ENCODE measurements around the gene HRH4.

The HRH4 gene, protein sequence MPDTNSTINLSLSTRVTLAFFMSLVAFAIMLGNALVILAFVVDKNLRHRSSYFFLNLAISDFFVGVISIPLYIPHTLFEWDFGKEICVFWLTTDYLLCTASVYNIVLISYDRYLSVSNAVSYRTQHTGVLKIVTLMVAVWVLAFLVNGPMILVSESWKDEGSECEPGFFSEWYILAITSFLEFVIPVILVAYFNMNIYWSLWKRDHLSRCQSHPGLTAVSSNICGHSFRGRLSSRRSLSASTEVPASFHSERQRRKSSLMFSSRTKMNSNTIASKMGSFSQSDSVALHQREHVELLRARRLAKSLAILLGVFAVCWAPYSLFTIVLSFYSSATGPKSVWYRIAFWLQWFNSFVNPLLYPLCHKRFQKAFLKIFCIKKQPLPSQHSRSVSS

DNA sequence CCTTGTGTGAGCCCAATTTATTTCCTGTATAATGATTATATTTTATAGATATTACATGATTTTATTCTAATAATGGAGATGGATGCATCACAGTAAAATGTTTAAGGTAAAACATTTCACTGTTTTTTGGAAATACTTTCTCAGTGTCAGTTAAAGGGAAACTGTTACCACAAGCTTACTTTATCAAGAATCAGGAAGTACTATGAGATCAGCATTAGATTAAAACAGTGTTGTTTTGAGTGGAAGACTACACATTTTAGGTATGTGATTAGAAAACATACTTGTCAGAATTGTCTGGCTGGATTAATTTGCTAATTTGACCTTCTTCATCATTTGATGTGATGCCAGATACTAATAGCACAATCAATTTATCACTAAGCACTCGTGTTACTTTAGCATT lies at the start of gene HRH4:
Gene HRH4 (plus strand): TSS at position 250 of the 400 bp plus-strand sequence. CDS start 92 bp downstream, at position 342.
- no peak for DNase-seq (ENCODE audit: low read depth, low spot score)

DNA sequence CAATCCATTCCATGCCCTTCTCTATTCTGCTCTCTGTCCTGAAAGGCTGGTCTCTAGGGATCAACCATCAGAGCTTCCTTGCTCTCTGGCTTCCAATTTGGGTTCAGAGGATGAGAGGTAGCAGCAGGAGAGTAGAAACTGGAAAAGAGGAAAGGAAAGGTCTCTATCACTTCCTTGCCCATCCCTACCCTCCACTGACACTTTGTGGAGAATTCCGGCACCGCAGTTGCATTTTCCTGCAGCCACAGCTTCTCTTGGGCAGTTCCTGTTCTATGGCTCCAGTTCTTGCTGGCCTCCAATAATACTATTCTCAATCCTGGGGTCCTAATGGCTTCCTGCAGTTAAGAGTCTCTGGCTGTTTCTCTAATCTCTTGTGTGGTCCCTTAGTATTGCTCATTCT lies 47.3 kb upstream of the HRH4 start:
- DNase-seq (ENCODE audit: low read depth, low spot score), result no peak

DNA sequence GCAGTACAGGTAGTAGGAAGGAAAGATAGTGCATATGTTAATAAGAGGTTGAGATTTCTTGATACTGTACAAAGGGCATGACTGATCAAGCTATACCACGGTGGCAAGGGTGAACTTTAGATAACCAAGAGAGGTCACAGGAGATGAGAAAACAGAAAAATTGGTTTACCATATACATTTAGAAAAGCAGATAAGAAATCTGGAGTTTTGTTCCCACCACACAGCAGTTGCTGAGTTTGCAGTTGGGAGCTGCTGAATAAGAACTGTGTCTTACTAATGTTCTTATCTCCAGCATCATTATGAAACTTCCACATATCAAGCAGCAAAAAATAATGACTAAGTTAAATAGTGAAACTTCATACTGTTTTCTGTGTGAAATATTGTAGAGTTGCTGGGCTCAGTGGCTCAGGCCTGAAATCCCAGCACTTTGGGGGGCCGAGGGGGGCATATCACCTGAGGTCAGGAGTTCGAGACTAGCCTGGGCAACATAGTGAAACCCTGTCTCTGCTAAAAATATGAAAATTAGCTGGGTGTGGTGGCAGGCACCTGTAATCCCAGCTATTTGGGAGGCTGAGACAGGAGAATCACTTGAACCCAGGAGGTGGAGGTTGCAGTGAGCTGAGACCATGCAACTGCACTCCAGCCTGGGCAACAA lies 46.0 kb upstream of the HRH4 start:
- no peak for DNase-seq (ENCODE audit: low read depth, low spot score)

DNA sequence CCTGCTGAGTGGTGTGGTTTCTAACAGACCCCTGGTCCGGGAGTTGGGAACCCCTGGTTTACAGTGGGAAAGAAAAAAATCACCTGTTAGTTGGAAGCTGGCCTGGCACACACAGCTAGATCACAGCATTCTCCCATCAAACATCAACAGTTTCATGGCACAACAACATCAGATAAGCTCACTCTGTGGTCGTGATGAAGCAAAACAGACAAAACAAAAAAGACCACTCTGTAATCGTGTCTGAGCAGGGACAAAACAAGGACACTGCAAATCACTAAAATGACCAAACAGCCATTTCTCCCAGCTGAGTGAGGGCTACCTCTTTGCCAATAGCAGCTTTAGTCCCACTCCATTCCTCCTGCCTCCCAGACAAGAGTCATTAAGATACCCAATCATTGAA lies 43.0 kb upstream of the HRH4 start:
- no peak for DNase-seq (ENCODE audit: low read depth, low spot score)

DNA sequence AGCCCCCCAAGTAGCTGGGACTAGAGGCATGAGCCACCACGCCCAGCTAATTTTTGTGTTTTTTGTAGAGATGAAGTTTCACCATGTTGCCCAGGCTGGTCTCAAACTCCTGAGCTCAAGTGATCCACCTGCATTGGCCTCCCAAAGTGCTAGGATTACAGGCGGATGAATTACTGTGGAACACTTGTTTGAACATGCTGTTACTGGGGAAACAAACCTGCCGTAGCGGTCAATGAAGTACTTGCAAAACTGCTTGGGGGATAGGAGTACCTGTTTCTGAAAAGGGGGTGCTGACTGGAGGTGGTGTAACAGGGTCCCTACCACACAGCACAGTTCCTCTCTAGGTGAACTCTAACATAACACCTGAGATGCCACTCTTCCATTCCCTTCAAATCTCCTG lies 39.9 kb upstream of the HRH4 start:
- no peak for DNase-seq (ENCODE audit: low read depth, low spot score)

DNA sequence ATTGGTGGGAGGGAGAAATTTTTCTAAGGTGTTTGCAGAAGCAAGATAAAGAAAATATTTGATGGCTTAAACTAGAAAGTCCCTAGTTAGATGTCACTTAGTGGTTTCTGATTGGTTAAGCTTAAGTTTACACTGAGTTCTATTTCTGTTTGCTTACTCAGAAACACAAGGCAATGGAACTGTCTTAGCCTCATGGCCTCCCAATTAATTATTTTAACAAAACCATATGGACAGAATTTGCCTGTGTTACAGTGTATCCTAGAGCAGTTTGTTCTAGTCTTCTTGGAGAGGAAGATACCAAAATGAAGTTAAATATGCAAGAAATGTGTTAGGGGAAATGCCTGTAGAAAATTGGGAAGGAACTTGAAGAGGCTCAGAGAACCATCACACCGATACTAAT lies 38.6 kb upstream of the HRH4 start:
- no peak for DNase-seq (ENCODE audit: low read depth, low spot score)

DNA sequence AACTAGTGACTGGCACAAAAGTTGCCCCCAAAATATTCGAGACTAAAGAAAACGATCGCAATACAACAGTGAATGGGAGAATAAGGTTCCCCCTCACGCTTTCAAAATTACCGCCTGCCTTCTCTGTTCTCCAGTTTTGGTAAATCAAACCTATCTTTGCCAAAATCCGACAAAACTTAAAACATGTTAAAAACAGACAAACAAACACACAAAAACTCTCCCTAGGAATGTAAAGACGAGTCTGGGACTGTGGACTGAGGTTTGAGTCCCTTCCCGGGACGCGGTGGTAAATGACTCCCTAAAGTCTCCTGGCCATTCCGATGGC lies 34.4 kb upstream of the HRH4 start:
- no peak for DNase-seq (ENCODE audit: low read depth, low spot score)

DNA sequence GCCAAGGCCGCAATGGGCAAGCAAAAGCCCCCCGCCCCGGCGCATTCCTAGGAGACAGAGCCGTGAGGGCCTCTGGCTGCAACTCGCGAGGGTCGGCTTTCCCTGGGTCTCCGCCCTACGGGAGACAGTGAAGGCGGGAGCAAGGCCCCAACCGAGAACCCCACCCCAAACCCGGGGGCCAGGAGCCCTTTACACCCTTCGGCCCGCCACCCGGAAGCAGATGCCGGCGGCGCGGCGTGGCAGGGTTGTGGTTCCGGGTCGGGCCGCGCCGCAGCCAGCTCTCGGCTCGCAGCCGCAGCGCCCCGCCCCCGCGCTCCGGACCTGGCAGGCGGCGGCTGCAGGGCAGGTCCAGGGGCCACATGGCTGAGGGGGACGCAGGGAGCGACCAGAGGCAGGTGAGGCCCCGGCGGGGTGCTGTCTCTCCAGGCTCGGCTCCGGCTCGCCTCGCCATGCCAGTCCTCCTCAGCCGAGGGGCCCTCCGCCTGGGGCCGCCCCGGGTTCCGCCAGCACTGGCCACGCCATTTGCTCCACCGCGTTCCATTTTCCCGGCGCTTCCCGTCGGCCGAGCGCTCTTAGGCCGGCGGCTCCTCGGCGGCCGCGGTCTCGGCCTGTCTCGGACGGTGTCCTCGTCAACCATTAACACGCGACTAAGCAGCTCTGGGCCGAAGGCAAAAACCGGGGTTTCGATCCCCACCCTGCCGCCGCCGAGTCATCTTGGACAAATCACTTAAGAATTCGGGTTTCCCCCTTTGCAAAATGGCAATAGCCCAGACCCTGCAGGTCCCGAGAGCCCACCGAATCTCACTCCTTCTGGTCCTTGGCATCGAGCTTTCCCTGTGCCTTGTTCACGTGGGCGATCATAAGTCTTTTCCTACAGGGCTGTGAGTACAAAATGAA lies 33.8 kb upstream of the HRH4 start, which contains the start of gene IMPACT:
Gene IMPACT (plus strand): TSS at position 273 of the 897 bp plus-strand sequence. CDS start 87 bp downstream, at position 360.
- DNase-seq (ENCODE audit: low read depth, low spot score), result peak; percentile 93

DNA sequence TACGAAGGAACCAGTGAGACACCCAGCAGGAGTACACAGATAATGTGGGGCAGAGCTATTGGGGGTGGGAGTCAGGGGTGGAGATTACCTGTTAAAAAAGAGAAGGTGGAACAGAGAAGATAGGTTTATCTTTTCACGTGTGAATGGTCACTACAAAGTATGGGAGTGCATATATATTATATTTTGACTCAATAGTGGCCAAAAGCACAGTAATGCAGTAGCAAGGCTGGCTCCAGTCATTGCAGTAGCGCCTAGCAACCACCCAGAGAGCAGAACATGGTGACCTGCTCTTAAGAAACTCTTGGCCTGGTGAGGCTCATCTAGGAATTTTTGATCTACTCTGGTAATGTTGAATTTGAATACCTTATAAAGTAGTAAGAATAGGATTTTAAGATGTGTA lies 33.0 kb upstream of the HRH4 start:
- peak; percentile 9 for DNase-seq (ENCODE audit: low read depth, low spot score)

DNA sequence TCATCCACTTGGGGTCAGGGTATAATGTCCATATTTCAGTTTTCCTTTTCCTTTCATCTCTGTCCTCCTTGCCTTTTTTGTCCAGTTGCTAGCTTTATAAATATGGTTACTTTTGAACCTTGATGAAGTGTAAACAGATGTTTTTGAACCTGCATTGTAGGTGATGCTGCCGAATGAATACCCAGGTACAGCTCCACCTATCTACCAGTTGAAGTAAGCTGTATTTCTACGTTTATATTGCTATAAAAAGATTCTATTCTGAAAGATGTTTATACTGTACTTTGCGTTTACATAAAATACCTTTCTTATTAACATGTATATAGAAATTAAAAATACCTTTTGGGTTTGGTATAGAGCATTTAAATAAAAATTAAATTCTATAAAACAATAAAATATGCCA lies 31.7 kb upstream of the HRH4 start:
- no peak for DNase-seq (ENCODE audit: low read depth, low spot score)

DNA sequence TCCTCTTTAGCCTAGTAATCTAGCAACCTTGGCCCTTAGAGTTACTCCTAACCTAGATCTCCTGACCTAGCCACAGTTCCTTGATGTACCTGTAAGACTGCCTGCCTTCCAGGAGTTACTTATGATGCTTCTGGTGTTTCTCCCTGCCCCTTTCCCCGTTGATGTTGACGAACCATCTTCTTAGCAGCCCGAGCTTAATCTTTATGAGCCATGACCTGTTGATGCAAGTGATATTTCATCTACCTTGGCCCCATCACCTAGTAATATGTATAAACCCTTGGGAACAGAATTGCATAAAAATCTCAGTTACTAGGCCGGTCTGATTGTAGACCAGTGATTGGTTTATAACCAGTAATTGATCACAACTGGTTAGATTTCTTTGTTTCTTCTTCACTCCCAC lies 31.2 kb upstream of the HRH4 start:
- no peak for DNase-seq (ENCODE audit: low read depth, low spot score)

DNA sequence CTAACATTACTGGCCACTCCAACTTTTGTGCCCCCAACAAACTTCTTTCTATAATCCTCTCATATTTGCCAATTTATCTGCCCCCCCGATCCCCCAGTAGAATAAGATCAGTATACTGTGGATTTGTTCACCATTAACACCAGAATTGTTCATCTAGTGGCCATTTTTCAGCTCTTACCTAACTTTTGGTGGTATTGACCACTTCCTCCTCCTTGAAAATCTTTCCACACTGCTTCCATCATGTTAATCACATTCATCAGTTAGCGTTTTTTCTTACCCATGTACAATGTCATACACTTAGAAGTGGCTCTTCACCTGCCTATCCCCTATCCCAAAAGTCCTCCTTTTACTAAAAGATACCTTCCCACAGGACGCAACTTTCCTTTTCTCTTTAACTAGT lies 27.8 kb upstream of the HRH4 start:
- DNase-seq (ENCODE audit: low read depth, low spot score), result no peak

DNA sequence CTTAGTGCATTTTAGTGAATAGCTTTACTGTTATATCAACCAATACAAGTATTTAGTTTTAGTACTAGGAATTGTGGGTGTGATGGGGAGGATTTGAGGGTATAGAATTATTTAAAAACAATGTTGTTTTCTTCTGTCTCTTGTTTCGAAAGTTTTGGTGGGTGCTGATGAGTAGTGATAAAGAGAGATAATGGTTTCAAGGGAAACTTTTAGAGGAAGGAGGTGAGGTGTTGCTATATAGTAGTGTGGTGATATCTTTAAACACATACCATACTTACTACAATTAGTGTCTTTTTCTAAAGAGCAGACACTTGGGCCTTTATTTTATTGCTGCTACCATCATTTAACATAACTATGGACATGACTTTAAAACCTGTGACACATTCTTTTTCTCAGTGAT lies 23.5 kb upstream of the HRH4 start:
- no peak for DNase-seq (ENCODE audit: low read depth, low spot score)

DNA sequence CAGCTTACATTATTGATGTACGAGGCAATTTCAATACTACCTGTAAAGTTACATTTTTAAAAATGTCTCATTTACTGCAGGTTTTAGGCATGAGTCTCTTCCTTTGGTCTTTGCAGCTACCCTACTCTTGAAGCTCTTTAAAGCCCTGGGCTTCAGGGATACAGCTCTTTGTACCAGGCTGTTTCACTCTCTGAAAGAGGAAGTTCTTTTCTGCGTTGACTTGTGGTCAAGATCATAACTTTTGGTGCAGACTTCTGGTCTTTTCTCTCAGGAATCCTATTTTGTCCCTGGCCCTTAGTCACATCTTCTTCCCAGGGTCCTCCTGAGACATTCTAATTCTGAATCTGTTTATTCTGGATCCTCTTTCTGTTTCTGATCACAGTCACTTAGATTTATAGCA lies 16.6 kb upstream of the HRH4 start:
- no peak for DNase-seq (ENCODE audit: low read depth, low spot score)

DNA sequence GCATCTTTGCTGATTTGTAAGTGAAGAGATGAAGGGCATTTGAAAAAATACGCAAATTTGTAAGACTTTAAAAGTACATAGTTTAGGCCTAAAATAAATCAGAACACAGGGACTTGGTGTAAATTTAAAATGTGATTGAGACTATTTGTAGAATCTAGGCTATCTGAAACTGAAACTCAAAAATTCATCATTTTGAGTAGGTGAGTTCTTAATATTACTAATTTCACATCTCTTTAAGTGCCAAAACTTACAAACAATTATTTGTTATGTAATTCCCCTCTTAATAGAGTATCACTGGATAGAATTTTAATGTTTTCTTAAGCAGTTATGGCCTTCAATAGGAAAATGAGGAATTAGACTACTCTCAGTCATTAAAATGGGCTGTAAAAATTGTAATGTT lies 14.0 kb upstream of the HRH4 start:
- no peak for DNase-seq (ENCODE audit: low read depth, low spot score)

DNA sequence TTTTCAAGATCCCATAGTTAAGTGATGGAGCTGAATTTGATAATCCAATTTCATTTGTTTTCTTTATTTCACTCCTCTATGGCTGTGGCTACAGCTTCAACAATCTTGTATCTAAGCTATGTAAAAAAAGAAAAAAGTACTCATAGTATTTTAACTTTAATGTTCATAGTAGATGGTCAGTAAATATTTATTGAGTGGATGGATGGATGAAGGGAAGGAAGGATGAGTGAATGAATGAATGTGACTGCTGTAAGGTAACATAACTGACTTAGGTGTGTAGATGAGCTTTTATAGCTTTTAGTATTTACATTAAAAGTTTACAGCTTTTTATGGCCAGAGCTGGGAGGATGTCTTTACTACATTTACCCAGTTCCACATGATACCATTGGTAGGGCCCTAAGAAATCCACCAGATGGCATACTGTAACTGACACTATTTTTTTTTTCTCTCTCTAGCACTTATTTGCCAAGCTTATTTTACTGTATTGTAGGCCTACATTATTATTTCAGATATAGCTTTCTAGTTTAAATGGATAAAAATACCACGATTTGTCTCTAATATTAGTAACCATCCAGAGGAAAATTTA lies 13.4 kb upstream of the HRH4 start:
- DNase-seq (ENCODE audit: low read depth, low spot score), result no peak

DNA sequence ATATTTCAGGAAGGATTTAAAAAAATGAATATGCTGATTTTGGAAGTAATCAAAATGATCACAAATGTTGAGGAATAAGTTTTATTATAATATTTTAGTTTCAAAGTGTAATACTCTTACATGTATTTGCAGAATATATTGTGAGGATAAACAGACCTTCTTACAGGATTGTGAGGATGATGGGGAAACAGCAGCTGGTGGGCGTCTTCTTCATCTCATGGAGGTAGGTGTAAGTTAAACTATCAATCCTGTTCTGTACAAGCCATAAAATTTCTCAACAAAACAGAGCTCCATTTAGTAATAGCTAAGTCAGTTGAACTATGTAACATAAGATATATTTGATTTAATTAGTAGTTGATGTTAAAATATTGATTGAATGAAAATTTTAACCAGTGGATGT lies 12.5 kb upstream of the HRH4 start:
- DNase-seq (ENCODE audit: low read depth, low spot score), result no peak

DNA sequence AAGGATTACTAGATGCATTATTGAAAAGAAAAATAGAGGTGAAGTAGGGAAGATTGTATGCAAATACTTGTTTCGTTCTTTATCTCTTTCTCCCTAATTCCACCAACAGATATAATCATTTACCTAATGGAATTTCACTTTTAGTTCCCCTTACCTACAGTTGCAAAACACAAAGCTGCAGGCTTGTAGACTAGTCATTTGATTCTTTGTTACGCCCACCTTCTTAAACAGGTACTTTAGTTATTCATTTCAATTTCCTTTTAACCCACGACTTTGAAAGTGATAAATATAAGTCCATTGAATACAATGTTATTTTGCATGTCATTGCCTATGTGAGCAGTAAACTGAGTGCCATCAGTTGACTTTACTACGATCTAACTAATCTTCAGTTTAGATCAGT lies 3.9 kb upstream of the HRH4 start:
- DNase-seq (ENCODE audit: low read depth, low spot score), result no peak

DNA sequence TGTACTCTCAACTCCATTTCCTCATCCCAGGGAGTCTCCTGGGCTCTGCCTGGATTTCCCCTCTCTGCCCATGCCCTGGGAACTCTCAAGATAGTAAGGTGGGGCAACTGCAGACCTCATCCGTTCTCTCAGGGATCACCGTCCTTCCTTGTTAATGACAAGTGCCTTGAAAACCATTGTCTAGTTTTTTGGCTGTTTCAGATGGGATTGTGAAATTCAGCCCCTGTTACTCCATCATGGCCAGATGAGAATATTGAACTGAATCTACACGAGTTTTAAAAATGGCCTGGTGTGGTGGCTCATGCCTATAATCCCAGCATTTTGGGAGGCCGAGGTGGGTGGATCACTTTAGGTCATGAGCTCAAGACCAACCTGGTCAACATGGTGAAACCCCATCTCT lies 665 bp upstream of the HRH4 start:
- DNase-seq (ENCODE audit: low read depth, low spot score), result no peak

DNA sequence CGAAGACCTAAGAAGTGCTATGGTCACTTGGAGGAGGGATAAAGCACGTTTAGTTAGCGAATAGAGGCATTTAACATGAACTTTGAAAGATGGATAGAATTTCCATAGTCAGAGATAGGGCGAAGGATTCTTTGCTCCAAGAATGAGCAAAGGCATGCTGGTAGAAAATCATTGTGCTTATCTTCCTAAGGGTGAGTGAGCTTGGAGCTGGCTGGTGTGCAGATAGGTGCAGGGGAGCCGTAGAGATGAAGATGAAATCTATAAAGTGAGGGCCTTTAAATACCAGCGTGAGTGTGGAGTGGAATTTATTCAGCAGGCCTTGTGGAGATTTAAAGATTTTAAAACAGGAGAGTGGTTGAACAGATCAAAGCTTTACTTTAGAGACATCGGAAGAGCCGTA lies 1.6 kb downstream of the HRH4 start:
- no peak for DNase-seq (ENCODE audit: low read depth, low spot score)

DNA sequence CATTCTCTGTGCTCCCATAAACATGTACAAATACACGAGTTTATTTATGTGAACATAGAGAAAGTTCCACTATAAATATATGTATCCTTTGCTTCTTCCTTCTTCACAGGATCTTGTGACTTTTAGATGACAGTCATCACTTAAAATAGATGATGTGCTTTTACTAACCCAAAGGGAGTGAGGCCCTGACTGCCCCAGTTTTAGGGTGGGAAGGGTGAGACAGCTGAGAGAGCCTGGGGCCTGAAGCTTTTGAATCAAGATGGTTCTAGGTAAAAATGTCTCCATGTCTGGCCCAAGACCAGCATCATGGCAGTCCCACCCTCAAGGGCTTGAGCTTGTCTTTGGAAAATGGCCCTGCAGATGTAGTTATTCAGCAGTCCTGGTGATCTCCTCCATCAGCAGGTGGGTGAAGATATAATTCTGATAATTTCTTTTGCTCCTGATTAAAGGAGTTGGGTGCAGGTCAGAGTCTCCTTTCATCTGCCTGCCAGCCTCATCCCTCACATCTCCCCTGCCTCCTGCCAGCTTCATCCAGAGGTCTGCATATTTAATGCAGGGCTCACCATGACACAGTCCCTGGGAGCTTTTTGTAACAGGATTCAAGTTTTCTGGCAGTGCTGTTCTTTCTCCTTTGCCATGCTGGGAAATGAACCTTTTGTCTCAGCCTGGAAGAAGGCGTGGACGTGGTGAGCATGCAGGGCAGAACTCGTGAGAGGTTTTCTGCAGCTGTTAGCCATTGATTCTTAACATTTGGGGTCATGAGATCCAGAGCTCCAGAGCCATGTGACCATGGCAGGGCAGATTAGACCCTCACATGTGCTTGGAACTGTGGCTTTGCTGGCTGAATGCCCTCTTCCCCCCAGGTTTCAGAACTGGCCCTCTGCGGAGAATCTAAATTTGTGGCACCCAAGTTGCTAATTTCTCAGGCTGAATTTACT lies 2.7 kb downstream of the HRH4 start:
- DNase-seq (ENCODE audit: low read depth, low spot score), result no peak

Measured in astrocyte of the hippocampus (primary cell).